ENCODE results near the gene ALPL. TPM values are rescaled to one million over a fixed set of nuclear protein-coding genes. Genes with fewer than 3 reads are reported as not detected.

The ALPL gene
- total and polyA plus RNA-seq, 9 of the 15 experiments (the other 6 are each of a cell fraction or from before 2014, with no cell fraction given): 0.04 to 0.38 (median 0.18) TPM; not detected in 4

- no peak overlapping the region for H3K4me3 ChIP-seq
- H3K9ac ChIP-seq (ENCODE audit: insufficient read depth in 1 of 2, low read depth in 2 of 2, low read length in 2 of 2): peak overlapping the region in 1 of 2 experiments; percentile 55; a peak in 1 of 4 replicates
- H2AFZ ChIP-seq (ENCODE audit: low read depth, low read length): no peak overlapping the region
- WGBS (ENCODE audit: insufficient coverage, low coverage, missing lambda C conversion rate): 69% methylated on average over 7 of the region's 7 CpGs
- TF ChIP-seq MAX (CRISPR knock-in tag; IDR thresholded peaks at IDR 0.05) (0 out of 2 replicates have a peak, but pooled peaks have one; percentile 19), CBX1 (IDR thresholded peaks at IDR 0.05; ENCODE audit: low read depth) (no peak), LARP7 (IDR thresholded peaks at IDR 0.05) (no peak), L3MBTL2 (IDR thresholded peaks at IDR 0.05) (no peak)
- peaks cover 20% of the 10 kb centered on the region for H3K36me3 ChIP-seq (ENCODE audit: control insufficient read depth, insufficient read depth, low read length)
- no peaks in the 10 kb centered on the region for H3K27me3 ChIP-seq (ENCODE audit: control insufficient read depth in 2 of 2, insufficient read depth in 2 of 2, low read length in 2 of 2)
- in situ Hi-C loops (cut with MboI): no loop called here
- H3K9me3 ChIP-seq (replicated peaks; ENCODE audit: control insufficient read depth, insufficient read depth, low read depth, low read length): no peaks in the 10 kb centered on the region
- H3K9me1 ChIP-seq (ENCODE audit: control insufficient read depth, insufficient read depth, low read length): no peaks in the 10 kb centered on the region
- FAIRE-seq: no peak
- ChIA-PET CTCF (ENCODE audit: low intra/inter-chr PET ratio) (no interaction called here), POLR2A (no interaction called here)
- ATAC-seq: no peak
- DNase-seq (ENCODE audit: extremely low read depth in 1 of 4, low spot score in 3 of 4): peak in 1 of 4 experiments; percentile 27
- H3K4me2 ChIP-seq (ENCODE audit: insufficient read depth, low read length): no peak overlapping the region
- H4K20me1 ChIP-seq (replicated peaks; ENCODE audit: control insufficient read depth, insufficient read depth, low read length): peaks cover 10% of the 10 kb centered on the region
- no peak overlapping the region for H3K27ac ChIP-seq (ENCODE audit: extremely low read depth, low read depth, low read length)
- H3K4me1 ChIP-seq (replicated peaks in 1 of 2; ENCODE audit: control insufficient read depth in 2 of 2, insufficient read depth in 2 of 2, low read length in 2 of 2): peaks cover 0 to 67% of the 10 kb centered on the region in 2 experiments; a peak in 1 of 5 replicates
- BruUV-seq (replicated peaks): no TSS peak
- H3K79me2 ChIP-seq (ENCODE audit: control insufficient read depth, insufficient read depth, low read length): no peaks in the 10 kb centered on the region
- intact Hi-C loops (cut with micrococcal nuclease): loop anchor here (10.0 kb wide), 1 partner anchor 84 kb away; no protein-coding TSS in a partner anchor
Measured at GRCh38 chr1:21598417-21598816, 89.2 kb downstream of the ALPL start.

DNA sequence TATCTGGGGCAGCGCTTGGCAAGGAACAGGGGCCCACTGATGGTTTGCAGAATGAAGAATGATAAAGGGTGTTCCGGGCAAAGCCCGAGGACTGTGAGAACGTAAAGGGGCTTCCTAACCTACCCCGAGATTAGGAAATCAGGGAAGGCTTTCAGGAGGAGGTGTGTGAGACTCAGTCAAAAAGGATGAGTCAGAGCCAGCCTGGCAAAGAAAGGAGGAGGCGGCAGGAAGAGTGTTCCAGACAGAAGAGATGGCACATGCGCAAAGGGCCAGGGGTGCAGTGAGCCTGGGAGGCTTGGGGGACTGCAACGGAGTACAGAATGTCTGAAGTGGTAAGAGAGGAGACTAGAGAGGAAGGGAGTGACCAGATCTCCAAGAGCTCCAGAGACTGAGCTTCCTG is 89.7 kb downstream of the ALPL start:
- FAIRE-seq (no peak), ATAC-seq (no peak), DNase-seq (ENCODE audit: extremely low read depth in 1 of 4, low spot score in 3 of 4) (no peak)
- intact Hi-C loops (cut with micrococcal nuclease): loop anchor here (10.0 kb wide), 1 partner anchor 84 kb away; no protein-coding TSS in a partner anchor
- no TSS peak for BruUV-seq (replicated peaks)
- peaks cover 0 to 68% of the 10 kb centered on the region in 2 experiments; a peak in 1 of 5 replicates for H3K4me1 ChIP-seq (replicated peaks in 1 of 2; ENCODE audit: control insufficient read depth in 2 of 2, insufficient read depth in 2 of 2, low read length in 2 of 2)
- peaks cover 20% of the 10 kb centered on the region for H3K36me3 ChIP-seq (ENCODE audit: control insufficient read depth, insufficient read depth, low read length)
- H3K9me3 ChIP-seq (replicated peaks; ENCODE audit: control insufficient read depth, insufficient read depth, low read depth, low read length): no peaks in the 10 kb centered on the region
- in situ Hi-C loops (cut with MboI): no loop called here
- H4K20me1 ChIP-seq (replicated peaks; ENCODE audit: control insufficient read depth, insufficient read depth, low read length): peaks cover 10% of the 10 kb centered on the region
- 67% methylated on average over 8 of the region's 8 CpGs for WGBS (ENCODE audit: insufficient coverage, low coverage, missing lambda C conversion rate)
- POLR2A ChIA-PET: no interaction called here
- no peak overlapping the region for H2AFZ ChIP-seq (ENCODE audit: low read depth, low read length)
- no peaks in the 10 kb centered on the region for H3K79me2 ChIP-seq (ENCODE audit: control insufficient read depth, insufficient read depth, low read length)
- no peak overlapping the region for H3K4me2 ChIP-seq (ENCODE audit: insufficient read depth, low read length)
- H3K9me1 ChIP-seq (ENCODE audit: control insufficient read depth, insufficient read depth, low read length): no peaks in the 10 kb centered on the region
- H3K9ac ChIP-seq (ENCODE audit: insufficient read depth in 1 of 2, low read depth in 2 of 2, low read length in 2 of 2): peak overlapping the region in 1 of 2 experiments; percentile 77; a peak in 2 of 4 replicates
- CTCF ChIA-PET (ENCODE audit: low intra/inter-chr PET ratio): no interaction called here
- H3K27ac ChIP-seq (ENCODE audit: extremely low read depth, low read depth, low read length): no peak overlapping the region
- H3K4me3 ChIP-seq: no peak overlapping the region
- H3K27me3 ChIP-seq (ENCODE audit: control insufficient read depth in 2 of 2, insufficient read depth in 2 of 2, low read length in 2 of 2): no peaks in the 10 kb centered on the region
- TF ChIP-seq ZNF384 (IDR thresholded peaks at IDR 0.05; ENCODE audit: low read depth, low read length) (no peak), USF2 (CRISPR knock-in tag; IDR thresholded peaks at IDR 0.05) (no peak), ZNF507 (tag; conservative IDR thresholded peaks at IDR 0.05) (no peak), PTBP1 (IDR thresholded peaks at IDR 0.05; ENCODE audit: low read depth, low read length) (peak; percentile 70; the same call in 1 of the 2 replicates), RFX5 (IDR thresholded peaks at IDR 0.05; ENCODE audit: low read depth, low read length) (no peak), ZNF436 (CRISPR knock-in tag; IDR thresholded peaks at IDR 0.05) (peak; percentile 82), ZNF445 (CRISPR knock-in tag; IDR thresholded peaks at IDR 0.05; ENCODE audit: low read depth) (no peak), MTF1 (CRISPR knock-in tag; IDR thresholded peaks at IDR 0.05; ENCODE audit: borderline replicate concordance) (no peak), SMARCE1 (IDR thresholded peaks at IDR 0.05) (no peak), NFE2 (IDR thresholded peaks at IDR 0.05; ENCODE audit: low read depth) (no peak)
- TF ChIP-seq, protein P1, sequence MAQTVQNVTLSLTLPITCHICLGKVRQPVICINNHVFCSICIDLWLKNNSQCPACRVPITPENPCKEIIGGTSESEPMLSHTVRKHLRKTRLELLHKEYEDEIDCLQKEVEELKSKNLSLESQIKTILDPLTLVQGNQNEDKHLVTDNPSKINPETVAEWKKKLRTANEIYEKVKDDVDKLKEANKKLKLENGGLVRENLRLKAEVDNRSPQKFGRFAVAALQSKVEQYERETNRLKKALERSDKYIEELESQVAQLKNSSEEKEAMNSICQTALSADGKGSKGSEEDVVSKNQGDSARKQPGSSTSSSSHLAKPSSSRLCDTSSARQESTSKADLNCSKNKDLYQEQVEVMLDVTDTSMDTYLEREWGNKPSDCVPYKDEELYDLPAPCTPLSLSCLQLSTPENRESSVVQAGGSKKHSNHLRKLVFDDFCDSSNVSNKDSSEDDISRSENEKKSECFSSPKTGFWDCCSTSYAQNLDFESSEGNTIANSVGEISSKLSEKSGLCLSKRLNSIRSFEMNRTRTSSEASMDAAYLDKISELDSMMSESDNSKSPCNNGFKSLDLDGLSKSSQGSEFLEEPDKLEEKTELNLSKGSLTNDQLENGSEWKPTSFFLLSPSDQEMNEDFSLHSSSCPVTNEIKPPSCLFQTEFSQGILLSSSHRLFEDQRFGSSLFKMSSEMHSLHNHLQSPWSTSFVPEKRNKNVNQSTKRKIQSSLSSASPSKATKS (CRISPR knock-in tag; IDR thresholded peaks at IDR 0.05): no peak
